Mesendoderm (in vitro differentiated cells): Measurements from ENCODE around the gene LRFN2.

ENCODE experiments used
- DNase-seq: peaks from one replicate; pipeline ENCODE4 v3.0.0; 2013
- H2AK5ac ChIP-seq: 2 replicates; pipeline ENCODE4 v1.6.1; 2013; ENCODE audit warnings: low read length, inconsistent platforms
- H2BK120ac ChIP-seq: 2 replicates; pipeline ENCODE4 v1.6.1; 2013; ENCODE audit warnings: low read depth, mild to moderate bottlenecking, low read length, moderate library complexity, mixed read lengths
- H2BK15ac ChIP-seq: replicated peaks from 2 replicates; pipeline ENCODE4 v1.6.1; 2013; ENCODE audit warnings: low read depth, mild to moderate bottlenecking, moderate library complexity
- H2BK5ac ChIP-seq: 2 replicates; pipeline ENCODE4 v1.6.1; 2013; ENCODE audit warnings: low read length, inconsistent platforms
- H3K18ac ChIP-seq: 2 replicates; pipeline ENCODE4 v1.6.1; 2013; ENCODE audit warnings: mild to moderate bottlenecking, low read length, mixed read lengths
- H3K23ac ChIP-seq: one replicate; pipeline ENCODE4 v1.6.1; 2013; ENCODE audit warnings: low read length
- H3K27ac ChIP-seq: 2 replicates; pipeline ENCODE4 v1.5.1; 2013; ENCODE audit warnings: low read depth, mild to moderate bottlenecking, inconsistent platforms, low read length, moderate library complexity
- H3K27me3 ChIP-seq: 2 replicates; pipeline ENCODE4 v1.6.1; 2013; ENCODE audit warnings: low read length, control low read depth, mild to moderate bottlenecking, inconsistent platforms; ENCODE audit not compliant: insufficient read depth, poor library complexity
- H3K36me3 ChIP-seq: 2 replicates; pipeline ENCODE4 v1.6.1; 2013; ENCODE audit warnings: low read length, inconsistent platforms; ENCODE audit not compliant: control insufficient read depth, insufficient read depth
- H3K4ac ChIP-seq: one replicate; pipeline ENCODE4 v1.6.1; 2013; ENCODE audit warnings: low read depth, mild to moderate bottlenecking, low read length, moderate library complexity
- H3K4me1 ChIP-seq: 2 replicates; pipeline ENCODE4 v1.6.1; 2013; ENCODE audit warnings: low read depth, low read length, inconsistent platforms; ENCODE audit not compliant: control insufficient read depth
- H3K4me2 ChIP-seq: 2 replicates; pipeline ENCODE4 v1.6.1; 2013; ENCODE audit warnings: low read length
- H3K4me3 ChIP-seq: 2 replicates; pipeline ENCODE4 v1.5.1; 2013; ENCODE audit warnings: mild to moderate bottlenecking, low read length
- H3K56ac ChIP-seq: one replicate; pipeline ENCODE4 v1.6.1; 2013; ENCODE audit warnings: low read length
- H3K79me1 ChIP-seq: 2 replicates; pipeline ENCODE4 v1.6.1; 2013; ENCODE audit warnings: low read length, inconsistent platforms
- H3K79me2 ChIP-seq: 2 replicates; pipeline ENCODE4 v1.6.1; 2013; ENCODE audit warnings: mild to moderate bottlenecking, low read length; ENCODE audit not compliant: control insufficient read depth, insufficient read depth
- H3K9ac ChIP-seq: 2 replicates; pipeline ENCODE4 v1.6.1; 2013; ENCODE audit warnings: low read length, inconsistent platforms
- H4K5ac ChIP-seq: one replicate; pipeline ENCODE4 v1.6.1; 2013; ENCODE audit warnings: low read length
- H4K8ac ChIP-seq: one replicate; pipeline ENCODE4 v1.6.1; 2013; ENCODE audit warnings: low read depth, mild to moderate bottlenecking, control low read depth, low read length, moderate library complexity
- WGBS: extraction: QIAGEN DNeasy Blood & Tissue Kit; methylation state at CpG from one replicate; pipeline ENCODE4 v1.1.7; 2013; ENCODE audit warnings: low lambda C conversion rate, missing lambda C conversion rate; ENCODE audit not compliant: insufficient coverage; ENCODE audit errors: extremely low coverage; 5-methylcytosine and 5-hydroxymethylcytosine counted together

The LRFN2 gene

GRCh38 chr6:40355532-40355931, 231.6 kb downstream of the LRFN2 start:
- Histone ChIP-seq H3K27ac (no peak overlapping the region), H2BK120ac (no peak overlapping the region), H3K27me3 (no peaks in the 10 kb centered on the region), H4K8ac (no peak overlapping the region), H3K4ac (no peak overlapping the region), H2BK15ac (no peak overlapping the region), H3K9ac (no peak overlapping the region), H2AK5ac (peak overlapping the region; percentile 13), H3K36me3 (no peaks in the 10 kb centered on the region), H3K4me1 (peaks cover 9% of the 10 kb centered on the region), H4K5ac (no peak overlapping the region), H3K18ac (no peak overlapping the region), H3K4me2 (no peak overlapping the region), H3K23ac (no peak overlapping the region), H3K79me1 (no peaks in the 10 kb centered on the region), H3K56ac (no peak overlapping the region), H2BK5ac (no peak overlapping the region), H3K79me2 (no peaks in the 10 kb centered on the region), H3K4me3 (no peak overlapping the region)
- no peak for DNase-seq
- no CpG with 5 or more reads among the region's 2 CpGs for WGBS

GRCh38 chr6:40355066-40355465, 232.1 kb downstream of the LRFN2 start:
- Histone ChIP-seq H2AK5ac (no peak overlapping the region), H3K27me3 (no peaks in the 10 kb centered on the region), H2BK5ac (no peak overlapping the region), H3K4me2 (no peak overlapping the region), H2BK120ac (no peak overlapping the region), H4K8ac (no peak overlapping the region), H3K9ac (no peak overlapping the region), H4K5ac (no peak overlapping the region), H3K56ac (no peak overlapping the region), H3K4ac (no peak overlapping the region), H3K79me2 (no peaks in the 10 kb centered on the region), H3K4me1 (peaks cover 9% of the 10 kb centered on the region), H3K23ac (no peak overlapping the region), H3K27ac (no peak overlapping the region), H3K4me3 (no peak overlapping the region), H3K36me3 (no peaks in the 10 kb centered on the region), H3K79me1 (no peaks in the 10 kb centered on the region), H3K18ac (no peak overlapping the region), H2BK15ac (no peak overlapping the region)
- DNase-seq = no peak
- WGBS = no CpG with 5 or more reads among the region's 1 CpG

- Histone ChIP-seq H3K4me3 (no peak overlapping the region), H2BK15ac (no peak overlapping the region), H3K56ac (no peak overlapping the region), H3K4me1 (peaks cover 9% of the 10 kb centered on the region), H3K23ac (no peak overlapping the region), H2BK5ac (no peak overlapping the region), H3K79me1 (no peaks in the 10 kb centered on the region), H4K5ac (no peak overlapping the region), H3K18ac (no peak overlapping the region), H3K4me2 (no peak overlapping the region), H4K8ac (no peak overlapping the region), H3K27me3 (no peaks in the 10 kb centered on the region), H3K4ac (no peak overlapping the region), H3K36me3 (no peaks in the 10 kb centered on the region), H3K9ac (no peak overlapping the region), H2AK5ac (no peak overlapping the region), H2BK120ac (no peak overlapping the region), H3K27ac (no peak overlapping the region), H3K79me2 (no peaks in the 10 kb centered on the region)
- no peak for DNase-seq
These were observed 233.2 kb downstream of the LRFN2 start for GRCh38 chr6:40353967-40354452.

- H2BK120ac ChIP-seq = no peak overlapping the region
- DNase-seq = peak; percentile 70
- no CpG with 5 or more reads among the region's 6 CpGs for WGBS
These were observed 233.8 kb downstream of the LRFN2 start for GRCh38 chr6:40353197-40353966.

GRCh38 chr6:40352527-40353170, 234.5 kb downstream of the LRFN2 start:
- Histone ChIP-seq H3K56ac (no peak overlapping the region), H3K79me2 (no peaks in the 10 kb centered on the region), H2BK120ac (no peak overlapping the region), H3K23ac (no peak overlapping the region), H4K5ac (no peak overlapping the region), H3K4ac (no peak overlapping the region), H3K9ac (no peak overlapping the region), H3K36me3 (no peaks in the 10 kb centered on the region), H2AK5ac (no peak overlapping the region), H4K8ac (no peak overlapping the region), H3K27ac (no peak overlapping the region), H2BK5ac (no peak overlapping the region), H2BK15ac (no peak overlapping the region), H3K4me2 (no peak overlapping the region), H3K27me3 (no peaks in the 10 kb centered on the region), H3K4me1 (peaks cover 15% of the 10 kb centered on the region), H3K4me3 (no peak overlapping the region), H3K79me1 (no peaks in the 10 kb centered on the region), H3K18ac (no peak overlapping the region)
- no CpG with 5 or more reads among the region's 6 CpGs for WGBS
- peak; percentile 74 for DNase-seq

More at GRCh38 chr6:40353197-40353966, 233.8 kb downstream of the LRFN2 start:
- H4K5ac ChIP-seq = no peak overlapping the region
- no peak overlapping the region for H3K4me3 ChIP-seq
- H3K56ac ChIP-seq = no peak overlapping the region
- H3K4me1 ChIP-seq = peaks cover 12% of the 10 kb centered on the region
- H2BK15ac ChIP-seq = no peak overlapping the region
- no peak overlapping the region for H2AK5ac ChIP-seq
- no peaks in the 10 kb centered on the region for H3K27me3 ChIP-seq
- no peak overlapping the region for H3K4me2 ChIP-seq
- no peaks in the 10 kb centered on the region for H3K79me1 ChIP-seq
- H4K8ac ChIP-seq = no peak overlapping the region
- H3K18ac ChIP-seq = no peak overlapping the region
- no peak overlapping the region for H2BK5ac ChIP-seq
- H3K36me3 ChIP-seq = no peaks in the 10 kb centered on the region
- H3K27ac ChIP-seq = no peak overlapping the region
- no peak overlapping the region for H3K23ac ChIP-seq
- no peak overlapping the region for H3K4ac ChIP-seq
- H3K79me2 ChIP-seq = no peaks in the 10 kb centered on the region
- no peak overlapping the region for H3K9ac ChIP-seq
